Lower lobe of right lung (tissue), 2 donors: Measurements from ENCODE around the gene TENT5C. TPM values are rescaled to one million over a fixed set of nuclear protein-coding genes. Genes with fewer than 3 reads are reported as not detected.

Experiments used
- ATAC-seq, 2 donors: fragments of 200-7000 bp; cut with Tn5 transposase; one replicate each; pipeline ENCODE4 v1.9.1; 2020 to 2022; ENCODE audit warnings: mild to moderate bottlenecking in 2 of 2, moderate library complexity in 2 of 2
- DNase-seq: peaks from one replicate; pipeline ENCODE4 v3.0.0-alpha.2; 2020
- H3K27ac ChIP-seq: fragments of 200-600 bp; one replicate; pipeline ENCODE4 v1.8.0; 2022
- H3K27me3 ChIP-seq: fragments of 200-600 bp; one replicate; pipeline ENCODE4 v1.8.0; 2022; ENCODE audit warnings: low read depth
- H3K36me3 ChIP-seq: fragments of 200-600 bp; one replicate; pipeline ENCODE4 v1.8.0; 2022; ENCODE audit warnings: mild to moderate bottlenecking
- H3K4me1 ChIP-seq: fragments of 200-600 bp; one replicate; pipeline ENCODE4 v1.8.0; 2022
- H3K4me3 ChIP-seq: fragments of 200-600 bp; one replicate; pipeline ENCODE4 v1.8.0; 2022; ENCODE audit warnings: mild to moderate bottlenecking
- H3K9me3 ChIP-seq: fragments of 200-600 bp; one replicate; pipeline ENCODE4 v1.8.0; 2022
- CTCF ChIP-seq: fragments of 200-600 bp; IDR thresholded peaks from one replicate; pipeline ENCODE4 v1.8.0; 2022; ENCODE audit warnings: antibody characterized with exemption, mild to moderate bottlenecking
- intact Hi-C: fragments of 100-400 bp; cut with DNase I; formaldehyde crosslinking; loops from one replicate; pipeline ENCODE4 v1.11.0; 2022
- total RNA-seq: library from RNA; stranded (reverse); fragmentation: NEBNext Ultra II Directional; extraction: Animal tissue kit (Norgen Biotek cat#: 25700); gene quantifications from one replicate; pipeline ENCODE4 v1.2.1, GENCODE V29; 2021
- donor health status: DM: no; HTN: yes; CAD: no; lungs with severe emphysema.

Gene TENT5C
- total RNA-seq, 1 donor from 2014 or later, result 23.2 TPM

GRCh38 chr1:117644696-117645311, 39.0 kb downstream of the TENT5C start:
- Histone ChIP-seq H3K36me3 (no peaks in the 10 kb centered on the region), H3K27me3 (no peaks in the 10 kb centered on the region), H3K4me1 (no peaks in the 10 kb centered on the region), H3K4me3 (no peak overlapping the region), H3K27ac (no peak overlapping the region), H3K9me3 (no peaks in the 10 kb centered on the region)
- DNase-seq (no peak), ATAC-seq (peak; percentile 37 to 42)
- TF ChIP-seq CTCF, result no peak
- intact Hi-C loops, result no loop called here

DNA sequence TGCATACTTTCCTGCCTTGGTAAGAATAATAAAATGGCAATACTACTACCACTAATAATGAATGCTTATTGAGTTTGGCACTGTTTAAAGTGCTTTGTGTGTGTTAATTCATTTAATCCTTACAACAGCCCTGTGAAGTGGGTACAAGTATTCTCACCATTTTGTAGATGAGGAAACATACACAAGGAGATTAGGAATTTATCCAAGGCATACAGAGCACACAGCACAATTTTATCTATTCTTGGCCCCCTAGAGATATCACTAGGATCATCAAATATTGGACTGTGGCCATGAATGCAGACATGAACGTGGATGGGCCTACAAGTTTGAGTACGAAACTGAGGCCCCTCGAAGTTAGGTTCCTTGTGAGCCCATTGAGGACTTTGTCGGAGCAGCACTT, 39.5 kb downstream of the TENT5C start:
- Histone ChIP-seq H3K4me3 (no peak overlapping the region), H3K4me1 (no peaks in the 10 kb centered on the region), H3K9me3 (no peaks in the 10 kb centered on the region), H3K27ac (no peak overlapping the region), H3K27me3 (no peaks in the 10 kb centered on the region), H3K36me3 (no peaks in the 10 kb centered on the region)
- intact Hi-C loops, result no loop called here
- no peak for TF ChIP-seq CTCF
- no peak for DNase-seq
- ATAC-seq, result no peak

GRCh38 chr1:117646007-117646811, 40.4 kb downstream of the TENT5C start:
- Histone ChIP-seq H3K9me3 (no peaks in the 10 kb centered on the region), H3K4me1 (no peaks in the 10 kb centered on the region), H3K27me3 (no peaks in the 10 kb centered on the region), H3K27ac (no peak overlapping the region), H3K36me3 (no peaks in the 10 kb centered on the region), H3K4me3 (no peak overlapping the region)
- DNase-seq (no peak), ATAC-seq (peak in 1 of 2 donors; percentile 24)
- intact Hi-C loops, result no loop called here
- TF ChIP-seq CTCF, result no peak

GRCh38 chr1:117646956-117647355, 41.1 kb downstream of the TENT5C start:
- intact Hi-C loops, result no loop called here

DNA sequence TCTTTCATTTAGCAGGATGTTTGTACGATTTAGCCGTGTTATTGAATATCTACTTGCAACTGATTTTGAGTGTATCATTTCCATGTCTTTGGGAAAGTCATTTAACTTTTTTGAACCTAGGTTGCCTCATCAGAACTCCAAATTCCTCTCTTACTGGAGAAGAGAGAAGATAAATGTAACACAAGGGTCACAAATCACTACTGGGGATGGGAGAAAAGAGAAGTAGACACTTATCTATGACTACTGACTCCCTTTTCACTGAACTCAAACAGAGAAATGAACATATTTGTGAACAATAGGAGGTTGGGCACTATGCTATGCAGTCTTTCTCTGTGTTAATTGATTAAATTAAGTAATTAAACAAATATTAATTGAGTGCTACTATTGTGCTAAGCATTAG, 42.2 kb downstream of the TENT5C start:
- Histone ChIP-seq H3K27me3 (no peaks in the 10 kb centered on the region), H3K4me1 (no peaks in the 10 kb centered on the region), H3K36me3 (no peaks in the 10 kb centered on the region), H3K27ac (no peak overlapping the region), H3K9me3 (no peaks in the 10 kb centered on the region), H3K4me3 (no peak overlapping the region)
- no peak for TF ChIP-seq CTCF
- intact Hi-C loops, result no loop called here
- ATAC-seq (no peak), DNase-seq (no peak)

More at GRCh38 chr1:117646956-117647355, 41.1 kb downstream of the TENT5C start:
- H3K4me1 ChIP-seq, result no peaks in the 10 kb centered on the region
- TF ChIP-seq CTCF, result no peak
- DNase-seq (no peak), ATAC-seq (no peak)
- no peaks in the 10 kb centered on the region for H3K27me3 ChIP-seq
- no peak overlapping the region for H3K4me3 ChIP-seq
- H3K27ac ChIP-seq, result no peak overlapping the region
- H3K9me3 ChIP-seq, result no peaks in the 10 kb centered on the region
- no peaks in the 10 kb centered on the region for H3K36me3 ChIP-seq
